ENCODE results near the gene PCDHGA1. TPM values are rescaled to one million over a fixed set of nuclear protein-coding genes. Genes with fewer than 3 reads are reported as not detected.

PCDHGA1 gene
- total RNA-seq, 1 experiment from 2014 or later: 0.35 TPM

- no peaks in the 10 kb centered on the region for H3K36me3 Mint-ChIP-seq (ENCODE audit: insufficient read depth, unreplicated experiment)
- no peaks in the 10 kb centered on the region for H3K4me1 Mint-ChIP-seq (ENCODE audit: insufficient read depth, unreplicated experiment)
- H3K9me3 Mint-ChIP-seq (ENCODE audit: unreplicated experiment): peaks cover 33% of the 10 kb centered on the region
- ChIA-PET POLR2A (no interaction called here), CTCF (interaction anchor here (0.6 to 1.7 kb wide), 7 partner anchors 12 to 214 kb away, joined by 3 to 6 read pairs (median 3); partner anchors contain the start of gene PCDHGA2)
- H3K27ac Mint-ChIP-seq (ENCODE audit: low read depth, unreplicated experiment): no peak within 1 kb of the TSS
- intact Hi-C loops (cut with micrococcal nuclease): no loop called here
- no peaks in the 10 kb centered on the region for H3K27me3 Mint-ChIP-seq (ENCODE audit: insufficient read depth, unreplicated experiment)
- peak within 1 kb of the TSS; percentile 30 for H3K4me3 Mint-ChIP-seq (ENCODE audit: unreplicated experiment)
- peak; percentile 58 for DNase-seq (ENCODE audit: unreplicated experiment)
- BruUV-seq (replicated peaks): no TSS peak
- TF ChIP-seq CTCF (IDR thresholded peaks at IDR 0.05; ENCODE audit: unreplicated experiment): peak; percentile 29
Measured at GRCh38 chr5:141349917-141350619, 19.8 kb downstream of the PCDHGA1 start, which contains the start of gene PCDHGB1. Gene PCDHGB1, plus strand, starts transcription at chr5:141350099. Its CDS starts 162 bp downstream, at chr5:141350261.

GRCh38 chr5:141351591-141351990, 21.3 kb downstream of the PCDHGA1 start:
- Mint-ChIP-seq H3K36me3 (ENCODE audit: insufficient read depth, unreplicated experiment) (no peaks in the 10 kb centered on the region), H3K4me3 (ENCODE audit: unreplicated experiment) (no peak overlapping the region), H3K27me3 (ENCODE audit: insufficient read depth, unreplicated experiment) (no peaks in the 10 kb centered on the region), H3K9me3 (ENCODE audit: unreplicated experiment) (peaks cover 42% of the 10 kb centered on the region), H3K27ac (ENCODE audit: low read depth, unreplicated experiment) (no peak overlapping the region), H3K4me1 (ENCODE audit: insufficient read depth, unreplicated experiment) (no peaks in the 10 kb centered on the region)
- no peak for DNase-seq (ENCODE audit: unreplicated experiment)
- no TSS peak for BruUV-seq (replicated peaks)
- CTCF ChIA-PET: interaction anchor here (0.6 kb wide), 1 partner anchor 21 kb away, joined by 5 read pairs; the partner anchor contains the start of gene PCDHGA1
- intact Hi-C loops (cut with micrococcal nuclease): no loop called here
- POLR2A ChIA-PET: no interaction called here
- TF ChIP-seq CTCF (IDR thresholded peaks at IDR 0.05; ENCODE audit: unreplicated experiment): no peak

GRCh38 chr5:141354900-141355469, 24.7 kb downstream of the PCDHGA1 start, which contains the start of gene PCDHGA4:
Gene PCDHGA4, plus strand, starts transcription at chr5:141355021. Its CDS starts 87 bp downstream, at chr5:141355108.
- intact Hi-C loops (cut with micrococcal nuclease): no loop called here
- no peaks in the 10 kb centered on the region for H3K36me3 Mint-ChIP-seq (ENCODE audit: insufficient read depth, unreplicated experiment)
- peak; percentile 9 for DNase-seq (ENCODE audit: unreplicated experiment)
- no peak within 1 kb of the TSS for H3K4me3 Mint-ChIP-seq (ENCODE audit: unreplicated experiment)
- H3K4me1 Mint-ChIP-seq (ENCODE audit: insufficient read depth, unreplicated experiment): no peaks in the 10 kb centered on the region
- ChIA-PET POLR2A (interaction anchor here (0.9 to 1.6 kb wide), 2 partner anchors 8 to 35 kb away, joined by 3 to 5 read pairs; partner anchors contain the start of gene TAF7), CTCF (interaction anchor here (0.7 to 2.0 kb wide), 5 partner anchors 11 to 204 kb away, joined by 3 to 8 read pairs (median 3); partner anchors contain the start of genes PCDHGA3 and PCDHGB3)
- H3K27me3 Mint-ChIP-seq (ENCODE audit: insufficient read depth, unreplicated experiment): no peaks in the 10 kb centered on the region
- no peak for TF ChIP-seq CTCF (IDR thresholded peaks at IDR 0.05; ENCODE audit: unreplicated experiment)
- no peak within 1 kb of the TSS for H3K27ac Mint-ChIP-seq (ENCODE audit: low read depth, unreplicated experiment)
- peaks cover 38% of the 10 kb centered on the region for H3K9me3 Mint-ChIP-seq (ENCODE audit: unreplicated experiment)
- no TSS peak for BruUV-seq (replicated peaks)

- H3K36me3 Mint-ChIP-seq (ENCODE audit: insufficient read depth, unreplicated experiment): no peaks in the 10 kb centered on the region
- no peak for DNase-seq (ENCODE audit: unreplicated experiment)
- intact Hi-C loops (cut with micrococcal nuclease): no loop called here
- no TSS peak for BruUV-seq (replicated peaks)
- ChIA-PET CTCF (interaction anchor here (0.6 to 2.0 kb wide), 7 partner anchors 9 to 203 kb away, joined by 3 to 8 read pairs (median 3); partner anchors contain the start of genes PCDHGA3 and PCDHGB3), POLR2A (interaction anchor here (0.9 to 1.6 kb wide), 2 partner anchors 9 to 35 kb away, joined by 3 to 5 read pairs; partner anchors contain the start of gene TAF7)
- TF ChIP-seq CTCF (IDR thresholded peaks at IDR 0.05; ENCODE audit: unreplicated experiment): no peak
- no peaks in the 10 kb centered on the region for H3K4me1 Mint-ChIP-seq (ENCODE audit: insufficient read depth, unreplicated experiment)
- H3K4me3 Mint-ChIP-seq (ENCODE audit: unreplicated experiment): no peak overlapping the region
- no peaks in the 10 kb centered on the region for H3K27me3 Mint-ChIP-seq (ENCODE audit: insufficient read depth, unreplicated experiment)
- peaks cover 35% of the 10 kb centered on the region for H3K9me3 Mint-ChIP-seq (ENCODE audit: unreplicated experiment)
- H3K27ac Mint-ChIP-seq (ENCODE audit: low read depth, unreplicated experiment): no peak overlapping the region
Measured at GRCh38 chr5:141355641-141356040, 25.3 kb downstream of the PCDHGA1 start.

Measured in MCF 10A (cell line).